Ishikawa (cell line): ENCODE measurements around the gene BMP6.
A peak's percentile ranks its signal among the peaks of the same experiment; 100 is the strongest.

Experiments
- CEBPB ChIP-seq: IDR thresholded peaks from 2 replicates; pipeline ENCODE4 v1.6.1; 2012
- CREB1 ChIP-seq: IDR thresholded peaks from 2 replicates; pipeline ENCODE4 v1.6.1; 2012; ENCODE audit warnings: low read depth
- EGR1 ChIP-seq: IDR thresholded peaks from 2 replicates; pipeline ENCODE4 v1.6.1; 2012
- EP300 ChIP-seq: IDR thresholded peaks from 2 replicates; pipeline ENCODE4 v1.6.1; 2012; ENCODE audit warnings: borderline replicate concordance
- FOXM1 ChIP-seq: IDR thresholded peaks from 2 replicates; pipeline ENCODE4 v1.6.1; 2012; ENCODE audit warnings: low read depth, borderline replicate concordance
- NFIC ChIP-seq: IDR thresholded peaks from 2 replicates; pipeline ENCODE4 v1.6.1; 2012
- RAD21 ChIP-seq: IDR thresholded peaks from 2 replicates; pipeline ENCODE4 v1.6.1; 2012; ENCODE audit warnings: low read depth
- TAF1 ChIP-seq: IDR thresholded peaks from 2 replicates; pipeline ENCODE4 v1.6.1; 2012; ENCODE audit warnings: low read depth, mild to moderate bottlenecking
- TCF12 ChIP-seq: IDR thresholded peaks from 2 replicates; pipeline ENCODE4 v1.6.1; 2012; ENCODE audit warnings: low read depth
- TEAD4 ChIP-seq: IDR thresholded peaks from 2 replicates; pipeline ENCODE4 v1.6.1; 2012
- YY1 ChIP-seq: IDR thresholded peaks from 2 replicates; pipeline ENCODE4 v1.6.1; 2012; ENCODE audit warnings: low read depth
- ZBTB7A ChIP-seq: IDR thresholded peaks from 2 replicates; pipeline ENCODE4 v1.6.1; 2012; ENCODE audit warnings: low read depth
- TF ChIP-seq, protein P1 (sequence below): IDR thresholded peaks from 2 replicates; pipeline ENCODE4 v1.6.1; 2012
- TF ChIP-seq, protein P2 (sequence below): IDR thresholded peaks from 2 replicates; pipeline ENCODE4 v1.6.1; 2012
- TF ChIP-seq, protein P3 (sequence below): IDR thresholded peaks from 2 replicates; pipeline ENCODE4 v1.6.1; 2012; ENCODE audit warnings: low read depth, mild to moderate bottlenecking

Gene BMP6

DNA sequence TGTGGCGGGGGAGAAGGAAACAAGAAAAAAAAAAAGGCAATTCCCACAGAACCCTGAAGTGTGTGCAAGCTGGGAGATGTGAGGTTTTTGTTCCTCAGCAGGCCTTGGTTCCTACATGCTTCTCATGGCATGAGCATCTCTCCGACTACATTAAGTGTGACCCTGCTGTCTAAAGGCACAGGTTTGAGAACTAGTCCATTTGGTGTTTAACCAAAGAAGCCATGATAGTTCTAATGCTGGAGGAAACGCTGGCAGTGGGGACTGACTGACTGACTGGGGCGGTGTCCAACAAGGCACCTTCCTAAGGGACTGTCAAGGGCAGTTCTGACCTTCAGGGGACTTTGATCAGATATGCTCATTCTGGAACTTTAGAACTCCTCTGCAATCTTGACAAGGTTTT lies 180.8 kb downstream of the BMP6 start:
- TF ChIP-seq CEBPB (no peak), RAD21 (no peak), TEAD4 (no peak), FOXM1 (no peak), CREB1 (no peak), TAF1 (no peak), ZBTB7A (no peak), TCF12 (no peak), EP300 (no peak), YY1 (no peak), EGR1 (no peak), NFIC (no peak)
- TF ChIP-seq, protein P1, sequence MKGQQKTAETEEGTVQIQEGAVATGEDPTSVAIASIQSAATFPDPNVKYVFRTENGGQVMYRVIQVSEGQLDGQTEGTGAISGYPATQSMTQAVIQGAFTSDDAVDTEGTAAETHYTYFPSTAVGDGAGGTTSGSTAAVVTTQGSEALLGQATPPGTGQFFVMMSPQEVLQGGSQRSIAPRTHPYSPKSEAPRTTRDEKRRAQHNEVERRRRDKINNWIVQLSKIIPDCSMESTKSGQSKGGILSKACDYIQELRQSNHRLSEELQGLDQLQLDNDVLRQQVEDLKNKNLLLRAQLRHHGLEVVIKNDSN = no peak
- TF ChIP-seq, protein P2, sequence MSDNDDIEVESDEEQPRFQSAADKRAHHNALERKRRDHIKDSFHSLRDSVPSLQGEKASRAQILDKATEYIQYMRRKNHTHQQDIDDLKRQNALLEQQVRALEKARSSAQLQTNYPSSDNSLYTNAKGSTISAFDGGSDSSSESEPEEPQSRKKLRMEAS = no peak
- TF ChIP-seq, protein P3, sequence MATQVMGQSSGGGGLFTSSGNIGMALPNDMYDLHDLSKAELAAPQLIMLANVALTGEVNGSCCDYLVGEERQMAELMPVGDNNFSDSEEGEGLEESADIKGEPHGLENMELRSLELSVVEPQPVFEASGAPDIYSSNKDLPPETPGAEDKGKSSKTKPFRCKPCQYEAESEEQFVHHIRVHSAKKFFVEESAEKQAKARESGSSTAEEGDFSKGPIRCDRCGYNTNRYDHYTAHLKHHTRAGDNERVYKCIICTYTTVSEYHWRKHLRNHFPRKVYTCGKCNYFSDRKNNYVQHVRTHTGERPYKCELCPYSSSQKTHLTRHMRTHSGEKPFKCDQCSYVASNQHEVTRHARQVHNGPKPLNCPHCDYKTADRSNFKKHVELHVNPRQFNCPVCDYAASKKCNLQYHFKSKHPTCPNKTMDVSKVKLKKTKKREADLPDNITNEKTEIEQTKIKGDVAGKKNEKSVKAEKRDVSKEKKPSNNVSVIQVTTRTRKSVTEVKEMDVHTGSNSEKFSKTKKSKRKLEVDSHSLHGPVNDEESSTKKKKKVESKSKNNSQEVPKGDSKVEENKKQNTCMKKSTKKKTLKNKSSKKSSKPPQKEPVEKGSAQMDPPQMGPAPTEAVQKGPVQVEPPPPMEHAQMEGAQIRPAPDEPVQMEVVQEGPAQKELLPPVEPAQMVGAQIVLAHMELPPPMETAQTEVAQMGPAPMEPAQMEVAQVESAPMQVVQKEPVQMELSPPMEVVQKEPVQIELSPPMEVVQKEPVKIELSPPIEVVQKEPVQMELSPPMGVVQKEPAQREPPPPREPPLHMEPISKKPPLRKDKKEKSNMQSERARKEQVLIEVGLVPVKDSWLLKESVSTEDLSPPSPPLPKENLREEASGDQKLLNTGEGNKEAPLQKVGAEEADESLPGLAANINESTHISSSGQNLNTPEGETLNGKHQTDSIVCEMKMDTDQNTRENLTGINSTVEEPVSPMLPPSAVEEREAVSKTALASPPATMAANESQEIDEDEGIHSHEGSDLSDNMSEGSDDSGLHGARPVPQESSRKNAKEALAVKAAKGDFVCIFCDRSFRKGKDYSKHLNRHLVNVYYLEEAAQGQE = no peak

DNA sequence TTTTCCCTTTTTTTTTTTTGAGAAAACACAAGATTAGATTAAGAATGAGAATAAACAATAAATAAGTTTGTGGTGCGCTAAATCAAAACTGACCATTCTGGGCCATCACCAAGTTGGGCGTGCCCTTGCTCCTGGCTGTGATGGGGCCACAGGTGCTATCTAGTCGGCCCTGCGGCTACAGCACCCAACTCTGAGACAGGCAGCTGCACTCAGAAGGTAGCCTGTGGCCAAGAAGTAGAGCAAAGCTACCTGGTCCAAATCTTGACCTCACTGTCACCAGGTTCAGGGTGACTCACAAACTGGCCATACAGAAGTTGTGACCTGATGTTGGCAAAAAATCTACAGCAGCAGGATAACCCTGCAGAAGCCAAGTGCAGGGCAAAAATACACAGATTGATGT lies 181.3 kb downstream of the BMP6 start:
- TF ChIP-seq NFIC (no peak), TAF1 (no peak), CREB1 (no peak), CEBPB (no peak), TCF12 (no peak), YY1 (no peak), EGR1 (no peak), EP300 (no peak), ZBTB7A (no peak), TEAD4 (no peak), RAD21 (no peak), FOXM1 (no peak)
- TF ChIP-seq, protein P2 = no peak
- TF ChIP-seq, protein P1 = no peak
- TF ChIP-seq, protein P3 = no peak

DNA sequence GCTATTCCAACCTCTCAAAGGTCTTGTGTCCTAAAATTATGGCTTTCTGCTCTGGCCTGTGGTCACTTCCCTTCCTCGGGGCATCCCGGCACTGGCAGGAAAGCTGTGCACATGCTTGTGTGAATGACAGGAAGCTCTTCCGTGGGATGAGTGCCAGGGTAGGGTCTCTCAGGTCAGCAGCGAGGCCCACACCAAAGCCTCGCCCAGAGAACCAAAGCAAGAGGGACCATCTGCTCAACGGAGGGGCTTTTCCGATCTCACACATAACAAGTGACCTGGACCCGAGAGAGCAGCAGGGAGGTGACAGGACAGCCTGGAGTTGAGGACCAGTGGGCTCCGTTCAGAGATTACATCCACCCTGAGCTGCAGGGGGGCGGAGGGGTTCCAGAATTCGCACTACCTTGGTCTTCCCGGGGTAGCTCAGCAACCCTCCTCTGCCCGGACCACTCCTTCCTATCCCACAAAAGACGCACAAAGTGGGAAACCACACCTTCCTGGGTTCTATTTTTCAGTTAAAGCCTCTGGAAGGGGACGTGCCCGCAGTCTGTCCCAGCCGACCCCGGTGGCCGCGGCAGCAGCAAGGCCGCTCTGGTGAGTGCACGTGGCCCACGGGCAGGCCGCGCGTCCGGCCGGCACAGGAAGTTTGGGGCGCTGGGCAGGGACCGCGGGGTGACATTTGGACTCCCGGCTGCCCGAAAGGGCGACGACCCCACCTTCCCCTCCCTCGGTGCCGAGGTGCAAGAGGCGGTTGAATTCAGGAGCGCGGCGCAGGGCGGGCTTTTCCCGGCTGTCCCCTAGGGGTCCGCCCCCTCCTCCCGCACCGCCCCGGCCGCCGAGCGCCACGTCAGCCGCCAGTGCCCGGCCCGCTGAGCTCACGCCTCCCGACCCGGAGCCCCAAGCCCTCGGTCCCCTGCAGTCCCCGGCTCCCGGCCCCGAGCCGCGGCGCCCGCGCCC lies 183.7 kb downstream of the BMP6 start:
- TF ChIP-seq YY1 = peak; percentile 27; the same call in 1 of the 2 replicates
- peak; percentile 33; the same call in 1 of the 2 replicates for TF ChIP-seq ZBTB7A
- no peak for TF ChIP-seq CREB1
- no peak for TF ChIP-seq CEBPB
- TF ChIP-seq, protein P2 = peak; percentile 97
- TF ChIP-seq RAD21 = no peak
- no peak for TF ChIP-seq TCF12
- TF ChIP-seq, protein P1 = peak; percentile 62
- no peak for TF ChIP-seq TEAD4
- no peak for TF ChIP-seq NFIC
- no peak; the same call in 1 of the 2 replicates for TF ChIP-seq EGR1
- no peak for TF ChIP-seq FOXM1
- TF ChIP-seq EP300 = no peak
- TF ChIP-seq TAF1 = peak; percentile 37; the same call in 1 of the 2 replicates
- TF ChIP-seq, protein P3 = no peak
